ENCODE data around the gene EPGN.

EPGN gene

GRCh38 chr4:74353858-74354257 lies 45.6 kb downstream of the EPGN start:
- H3K79me2 ChIP-seq (ENCODE audit: insufficient read depth, low read depth), result no peaks in the 10 kb centered on the region
- H3K9ac ChIP-seq, result no peak overlapping the region
- no peak overlapping the region for H3K4me3 ChIP-seq (IDR thresholded peaks at IDR 0.05; ENCODE audit: insufficient read depth, low read depth, low read length)
- no peak overlapping the region for H2AFZ ChIP-seq (ENCODE audit: low read depth)
- no peak overlapping the region for H3K4me2 ChIP-seq
- no peaks in the 10 kb centered on the region for H4K20me1 ChIP-seq (ENCODE audit: insufficient read depth)
- H3K27me3 ChIP-seq (ENCODE audit: insufficient read depth, low read depth), result no peaks in the 10 kb centered on the region
- H3K36me3 ChIP-seq (ENCODE audit: insufficient read depth), result no peaks in the 10 kb centered on the region
- no peak overlapping the region for H3K27ac ChIP-seq
- H3K4me1 ChIP-seq (ENCODE audit: low read depth, poor library complexity, severe bottlenecking), result no peaks in the 10 kb centered on the region
- TF ChIP-seq CTCF (conservative IDR thresholded peaks at IDR 0.05; ENCODE audit: low read depth, low read length), result no peak

GRCh38 chr4:74357965-74358364 lies 49.7 kb downstream of the EPGN start:
- Histone ChIP-seq H3K27ac (no peak overlapping the region), H4K20me1 (ENCODE audit: insufficient read depth) (no peaks in the 10 kb centered on the region), H2AFZ (ENCODE audit: low read depth) (no peak overlapping the region), H3K9ac (no peak overlapping the region), H3K79me2 (ENCODE audit: insufficient read depth, low read depth) (no peaks in the 10 kb centered on the region), H3K27me3 (ENCODE audit: insufficient read depth, low read depth) (no peaks in the 10 kb centered on the region), H3K4me1 (ENCODE audit: low read depth, poor library complexity, severe bottlenecking) (no peaks in the 10 kb centered on the region), H3K4me2 (no peak overlapping the region), H3K36me3 (ENCODE audit: insufficient read depth) (no peaks in the 10 kb centered on the region), H3K4me3 (IDR thresholded peaks at IDR 0.05; ENCODE audit: insufficient read depth, low read depth, low read length) (no peak overlapping the region)
- no peak for TF ChIP-seq CTCF (conservative IDR thresholded peaks at IDR 0.05; ENCODE audit: low read depth, low read length)

- Histone ChIP-seq H2AFZ (ENCODE audit: low read depth) (no peak overlapping the region), H3K36me3 (ENCODE audit: insufficient read depth) (no peaks in the 10 kb centered on the region), H4K20me1 (ENCODE audit: insufficient read depth) (no peaks in the 10 kb centered on the region), H3K79me2 (ENCODE audit: insufficient read depth, low read depth) (no peaks in the 10 kb centered on the region), H3K9ac (no peak overlapping the region), H3K4me2 (no peak overlapping the region), H3K4me1 (ENCODE audit: low read depth, poor library complexity, severe bottlenecking) (peaks cover 12% of the 10 kb centered on the region), H3K4me3 (IDR thresholded peaks at IDR 0.05; ENCODE audit: insufficient read depth, low read depth, low read length) (no peak overlapping the region), H3K27ac (no peak overlapping the region), H3K27me3 (ENCODE audit: insufficient read depth, low read depth) (no peaks in the 10 kb centered on the region)
- no peak for TF ChIP-seq CTCF (conservative IDR thresholded peaks at IDR 0.05; ENCODE audit: low read depth, low read length)
Observed at GRCh38 chr4:74361671-74362070, 53.4 kb downstream of the EPGN start.

- H3K4me2 ChIP-seq, result no peak overlapping the region
- TF ChIP-seq CTCF (conservative IDR thresholded peaks at IDR 0.05; ENCODE audit: low read depth, low read length), result no peak
- no peak overlapping the region for H3K9ac ChIP-seq
- H4K20me1 ChIP-seq (ENCODE audit: insufficient read depth), result no peaks in the 10 kb centered on the region
- peaks cover 19% of the 10 kb centered on the region for H3K4me1 ChIP-seq (ENCODE audit: low read depth, poor library complexity, severe bottlenecking)
- H3K4me3 ChIP-seq (IDR thresholded peaks at IDR 0.05; ENCODE audit: insufficient read depth, low read depth, low read length), result no peak overlapping the region
- H2AFZ ChIP-seq (ENCODE audit: low read depth), result no peak overlapping the region
- no peak overlapping the region for H3K27ac ChIP-seq
- no peaks in the 10 kb centered on the region for H3K27me3 ChIP-seq (ENCODE audit: insufficient read depth, low read depth)
- no peaks in the 10 kb centered on the region for H3K79me2 ChIP-seq (ENCODE audit: insufficient read depth, low read depth)
- no peaks in the 10 kb centered on the region for H3K36me3 ChIP-seq (ENCODE audit: insufficient read depth)
Observed at GRCh38 chr4:74362347-74362746, 54.1 kb downstream of the EPGN start.

- TF ChIP-seq CTCF (conservative IDR thresholded peaks at IDR 0.05; ENCODE audit: low read depth, low read length), result no peak
- Histone ChIP-seq H3K4me1 (ENCODE audit: low read depth, poor library complexity, severe bottlenecking) (peaks cover 19% of the 10 kb centered on the region), H3K36me3 (ENCODE audit: insufficient read depth) (no peaks in the 10 kb centered on the region), H3K4me3 (IDR thresholded peaks at IDR 0.05; ENCODE audit: insufficient read depth, low read depth, low read length) (no peak overlapping the region), H3K79me2 (ENCODE audit: insufficient read depth, low read depth) (no peaks in the 10 kb centered on the region), H4K20me1 (ENCODE audit: insufficient read depth) (no peaks in the 10 kb centered on the region), H3K27me3 (ENCODE audit: insufficient read depth, low read depth) (no peaks in the 10 kb centered on the region), H3K4me2 (no peak overlapping the region), H2AFZ (ENCODE audit: low read depth) (no peak overlapping the region), H3K9ac (no peak overlapping the region), H3K27ac (no peak overlapping the region)
Observed at GRCh38 chr4:74364256-74364651, 56.0 kb downstream of the EPGN start.
